CD1c-positive myeloid dendritic cell (primary cell): ENCODE measurements around the gene KDM7A.
"Not testable (repeated sequence)": the region's sequence is repeated elsewhere in the genome, so short reads cannot be mapped to it uniquely, and the experiment has no call there.

Source experiments
- DNase-seq: peaks from one replicate; pipeline ENCODE4 v3.0.0-alpha.2; 2016; ENCODE audit errors: extremely low spot score

KDM7A gene

DNA sequence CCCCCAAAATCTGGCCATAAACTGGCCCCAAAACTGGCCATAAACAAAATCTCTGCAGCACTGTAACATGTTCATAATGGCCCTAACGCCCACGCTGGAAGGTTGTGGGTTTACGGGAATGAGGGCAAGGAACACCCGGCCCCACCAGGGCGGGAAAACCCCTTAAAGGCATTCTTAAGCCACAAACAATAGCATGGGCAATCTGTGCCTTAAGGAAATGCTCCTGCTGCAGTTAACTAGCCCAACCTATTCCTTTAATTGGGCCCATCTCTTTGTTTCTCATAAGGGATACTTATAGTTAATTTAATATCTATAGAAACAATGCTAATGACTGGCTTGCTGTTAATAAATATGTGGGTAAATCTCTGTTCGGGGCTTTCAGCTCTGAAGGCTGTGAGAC, 26.2 kb upstream of the KDM7A start:
- not testable (repeated sequence) for DNase-seq

DNA sequence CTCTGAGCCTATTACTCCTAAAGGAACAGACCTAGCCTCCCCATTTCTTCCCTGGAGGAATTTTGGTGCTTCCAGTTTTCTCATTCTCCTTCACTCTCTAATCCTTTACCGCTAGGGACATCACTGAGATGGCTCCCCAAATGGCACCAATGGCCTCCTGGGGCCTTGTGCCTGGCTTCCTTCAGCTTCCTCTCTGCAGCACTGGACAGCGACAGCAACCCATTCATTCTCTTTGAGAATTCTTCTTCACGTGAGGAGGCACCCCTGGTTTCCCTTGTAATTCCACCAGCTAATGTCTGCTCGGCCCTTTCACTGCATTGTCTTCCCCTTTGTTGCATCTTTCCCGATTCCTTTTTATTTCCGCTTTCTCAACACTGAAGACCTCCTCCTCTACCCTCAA, 24.6 kb upstream of the KDM7A start:
- no peak for DNase-seq

DNA sequence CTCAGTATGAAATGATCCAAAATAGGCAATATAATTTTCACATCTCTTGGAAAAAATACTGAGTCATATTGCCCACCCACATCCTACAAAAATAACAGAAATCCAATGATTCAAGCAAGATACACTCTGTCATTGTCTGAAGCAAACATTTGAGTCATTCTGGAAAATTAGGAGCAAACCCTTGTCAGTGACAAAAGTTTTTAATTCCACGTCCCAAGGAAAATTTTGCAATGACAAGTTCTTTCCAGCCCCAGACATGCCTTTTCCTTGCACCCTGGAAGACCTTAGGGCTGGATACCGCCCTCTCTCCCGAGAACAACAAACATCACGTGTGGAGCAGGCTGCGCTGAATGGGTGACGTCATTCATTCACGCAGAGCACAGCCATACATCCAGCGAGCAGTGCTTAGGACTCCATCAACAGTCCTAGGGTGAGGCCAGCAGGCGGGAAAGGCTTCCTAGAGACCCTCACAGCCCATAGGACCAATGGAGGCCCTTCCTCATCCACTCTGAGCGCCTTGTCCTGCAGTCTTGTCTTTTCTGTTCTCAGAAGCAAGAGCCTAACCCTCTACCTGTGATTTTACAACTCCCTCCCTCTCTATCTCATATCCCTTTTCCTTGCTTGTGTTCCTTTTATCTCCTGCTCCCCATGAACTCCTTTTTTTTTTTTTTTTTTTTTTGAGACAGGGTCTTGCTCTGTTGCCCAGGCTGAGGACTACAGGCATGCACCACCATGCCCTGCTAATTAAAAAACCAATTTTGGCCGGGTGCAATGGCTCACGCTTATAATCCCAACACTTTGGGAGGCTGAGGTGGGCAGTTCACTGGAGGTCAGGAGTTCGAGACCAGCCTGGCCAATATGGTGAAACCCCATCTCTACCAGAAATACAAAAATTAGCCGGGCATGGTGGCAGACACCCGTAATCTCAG, 23.5 kb upstream of the KDM7A start:
- peak; percentile 21 for DNase-seq

DNA sequence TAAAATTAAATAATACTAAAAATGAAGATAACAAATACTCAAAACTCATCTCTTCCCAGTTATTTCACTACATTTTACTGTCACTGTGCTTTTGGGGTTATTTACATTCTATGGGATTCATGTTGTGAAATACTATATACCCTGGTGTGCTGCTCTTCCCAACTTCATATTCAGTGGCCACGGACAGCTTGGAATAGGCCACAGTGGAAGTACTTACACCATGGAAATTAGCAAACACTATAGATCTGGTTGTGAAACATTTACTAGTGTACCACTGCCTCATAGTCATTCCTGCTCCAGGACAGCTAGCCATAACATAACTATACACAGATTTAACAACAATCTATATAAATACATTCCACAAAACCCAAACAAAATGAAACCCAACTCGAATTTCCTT, 21.2 kb upstream of the KDM7A start:
- no peak for DNase-seq

DNA sequence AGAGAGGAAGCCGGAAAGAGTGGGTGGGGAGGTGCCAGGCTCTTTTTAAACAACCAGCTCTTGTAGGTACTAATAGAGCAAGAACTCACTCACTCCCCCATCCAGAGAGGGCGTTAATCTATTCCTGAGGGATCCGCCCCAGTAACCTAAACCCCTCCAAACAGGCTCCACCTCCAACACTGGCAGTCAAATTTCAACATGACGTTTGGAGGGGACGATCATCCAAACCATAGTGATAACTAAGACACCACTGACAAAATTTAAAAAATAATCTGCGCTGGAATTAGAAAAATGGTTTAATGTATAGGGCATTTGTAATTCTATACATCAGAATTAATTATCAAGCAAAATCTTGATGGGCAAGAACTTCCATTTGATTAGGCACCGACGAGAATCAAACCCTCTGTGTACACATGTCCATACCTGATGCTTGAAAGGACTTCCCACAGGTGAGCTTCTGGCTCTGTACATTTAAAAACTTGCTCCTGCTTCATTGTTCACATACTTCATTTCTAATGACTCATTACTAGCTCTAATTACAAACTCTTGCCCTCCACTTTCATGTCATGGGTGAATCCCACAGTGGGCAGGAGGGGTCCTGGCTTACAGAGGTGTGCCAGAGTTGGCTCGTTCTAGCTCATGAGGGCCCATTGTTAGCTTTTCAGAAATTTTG, 20.6 kb upstream of the KDM7A start:
- no peak for DNase-seq

DNA sequence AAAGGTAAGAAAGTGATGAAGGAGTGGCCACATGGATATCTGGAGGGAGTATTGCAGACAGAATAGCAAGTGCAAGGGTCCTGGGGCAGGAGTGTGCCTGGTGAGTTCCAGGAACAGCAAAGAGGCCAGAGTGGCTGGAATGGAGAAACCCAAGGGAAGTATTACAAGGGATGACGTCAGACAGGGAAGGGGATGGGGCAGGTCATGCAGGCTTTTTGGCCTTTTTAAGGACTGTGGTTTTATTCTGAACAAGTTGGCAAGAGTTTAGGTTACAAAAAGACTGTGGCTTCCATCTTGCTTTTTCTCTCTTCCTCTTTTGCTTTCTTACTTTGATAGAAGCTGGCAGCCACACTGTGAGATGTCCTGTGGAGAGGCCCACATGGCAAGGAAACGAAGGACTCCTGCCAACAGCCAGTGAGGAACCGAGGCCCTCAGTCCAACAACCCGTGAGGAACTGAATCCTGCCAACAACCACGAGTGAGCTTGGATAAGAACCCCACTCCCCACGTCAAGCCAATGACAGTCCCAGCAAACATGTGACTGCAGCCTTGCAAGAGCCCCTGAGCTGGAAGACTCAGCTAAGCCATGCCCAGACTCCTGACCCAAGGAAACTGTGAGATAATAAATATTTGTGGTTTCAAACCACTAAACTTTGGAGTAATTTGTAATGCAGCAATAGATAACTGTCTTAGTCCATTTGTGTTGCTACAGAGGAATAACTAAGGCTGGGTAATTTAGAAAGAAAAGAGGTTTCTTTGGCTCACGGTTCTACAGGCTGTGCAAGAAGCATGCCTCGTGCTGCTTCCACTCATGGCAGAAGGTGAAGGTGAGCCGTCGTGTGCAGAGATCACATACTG, 19.8 kb upstream of the KDM7A start:
- DNase-seq: peak; percentile 81

DNA sequence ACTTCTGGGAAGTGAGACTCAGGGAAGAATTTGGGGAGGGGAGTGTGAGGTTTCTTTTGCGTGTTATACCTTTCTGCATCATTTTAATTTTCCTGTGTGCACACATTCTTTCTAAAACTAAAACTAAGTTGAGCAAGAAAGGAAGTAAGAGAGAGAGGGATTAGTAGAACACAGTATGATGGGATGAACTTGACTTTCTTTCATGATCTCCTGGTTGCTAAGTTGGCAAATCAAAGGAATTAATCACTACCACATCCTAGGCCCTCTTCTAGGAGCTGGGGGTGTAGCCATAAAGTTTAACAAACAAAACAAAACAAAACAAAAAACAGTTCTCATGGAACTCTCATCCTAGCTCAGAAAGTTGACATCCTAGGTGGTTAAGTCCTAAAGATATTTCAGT, 19.1 kb upstream of the KDM7A start:
- no peak for DNase-seq

DNA sequence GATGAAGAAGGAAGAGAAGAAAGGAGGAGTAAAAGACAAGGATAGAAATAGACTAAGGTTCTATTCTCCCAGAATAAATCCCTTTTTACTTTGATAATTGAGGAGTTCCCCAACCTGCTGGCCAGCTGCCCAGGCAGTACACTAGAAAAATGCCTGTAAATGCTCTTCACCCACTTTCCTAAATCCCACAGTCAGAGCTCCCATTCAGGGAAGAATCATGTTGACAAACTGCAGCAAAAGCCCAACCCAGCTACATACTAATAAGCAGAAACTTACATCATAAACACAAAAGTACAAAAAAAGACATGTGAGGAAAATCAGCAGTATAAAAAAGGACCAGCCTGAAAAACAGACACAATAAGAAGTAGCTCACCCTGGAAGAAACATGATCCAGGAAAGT, 15.8 kb upstream of the KDM7A start:
- DNase-seq: no peak

DNA sequence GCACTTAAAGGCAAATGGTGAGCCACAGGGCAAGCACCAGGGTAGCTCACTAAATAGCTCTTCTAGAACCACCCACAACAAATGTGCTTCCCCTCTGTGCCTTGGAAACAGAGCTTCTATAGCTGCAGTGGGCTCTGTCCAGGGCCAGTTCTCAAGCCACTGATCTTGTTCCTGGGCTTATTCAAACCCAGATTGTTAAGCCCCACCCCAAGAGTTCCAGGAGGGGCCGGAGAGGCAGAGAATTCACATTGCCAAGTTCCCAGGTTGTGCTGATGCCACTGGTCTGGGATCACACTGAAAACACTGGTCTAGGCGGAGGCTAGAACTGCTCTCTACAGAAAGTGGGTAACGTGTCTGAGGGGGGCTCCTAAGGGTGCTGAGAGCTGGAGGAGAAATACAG, 15.4 kb upstream of the KDM7A start:
- no peak for DNase-seq

DNA sequence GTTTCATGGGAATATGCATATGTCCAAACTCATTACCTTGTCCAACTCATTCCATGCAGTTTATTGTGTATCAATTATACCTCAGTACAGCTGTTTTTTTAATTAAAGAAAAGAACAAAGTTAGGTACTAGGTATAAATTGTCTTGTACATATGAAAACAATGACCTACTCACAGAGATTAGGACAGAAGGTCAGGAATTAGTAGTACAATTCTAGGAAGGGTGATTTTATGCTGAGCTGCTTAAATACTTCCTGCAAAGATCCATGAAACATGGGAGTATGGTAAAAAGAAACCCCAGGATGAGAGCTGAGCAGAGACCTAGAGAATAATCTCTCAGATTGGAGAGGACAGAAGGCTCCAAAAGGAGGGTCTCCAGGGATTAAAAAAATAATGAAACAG, 13.8 kb upstream of the KDM7A start:
- no peak for DNase-seq

DNA sequence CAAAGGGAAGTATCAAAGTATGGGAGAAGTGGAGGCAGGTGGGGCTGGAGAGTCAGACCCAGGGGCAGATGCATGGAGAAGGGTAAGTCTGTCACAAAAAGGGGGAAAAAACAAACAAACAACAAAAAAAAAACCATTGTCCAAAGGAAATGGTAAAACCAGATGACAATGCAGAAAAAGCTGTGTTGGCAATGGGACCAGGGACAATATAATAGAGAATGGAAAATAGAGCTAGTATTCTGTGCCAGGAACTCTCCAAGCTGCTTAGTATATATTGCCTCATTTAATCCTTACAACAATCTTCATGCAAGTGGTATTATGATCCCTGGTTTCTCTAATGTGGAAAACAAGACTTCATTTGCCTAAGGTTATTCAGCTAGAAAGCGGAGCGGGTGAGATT, 13.1 kb upstream of the KDM7A start:
- no peak for DNase-seq

DNA sequence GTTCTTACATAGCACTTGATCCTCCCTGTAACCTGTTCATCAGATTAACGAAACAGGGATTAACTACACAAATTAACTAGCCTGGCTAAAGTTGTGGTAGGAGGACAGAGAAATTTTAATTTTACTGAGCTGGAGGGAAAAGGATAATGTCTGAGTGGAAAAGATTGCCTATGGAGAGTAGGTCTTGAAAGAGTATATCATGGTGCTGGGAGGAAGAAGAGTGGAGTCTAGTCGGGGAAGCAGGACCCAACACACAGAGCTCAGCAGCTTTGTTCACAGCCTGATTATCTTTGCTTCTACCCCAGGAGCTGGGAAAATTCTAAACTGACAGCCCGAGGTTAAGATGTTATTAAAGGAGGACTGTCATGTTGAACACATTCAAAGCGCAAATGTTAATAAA, 6.1 kb upstream of the KDM7A start:
- no peak for DNase-seq

DNA sequence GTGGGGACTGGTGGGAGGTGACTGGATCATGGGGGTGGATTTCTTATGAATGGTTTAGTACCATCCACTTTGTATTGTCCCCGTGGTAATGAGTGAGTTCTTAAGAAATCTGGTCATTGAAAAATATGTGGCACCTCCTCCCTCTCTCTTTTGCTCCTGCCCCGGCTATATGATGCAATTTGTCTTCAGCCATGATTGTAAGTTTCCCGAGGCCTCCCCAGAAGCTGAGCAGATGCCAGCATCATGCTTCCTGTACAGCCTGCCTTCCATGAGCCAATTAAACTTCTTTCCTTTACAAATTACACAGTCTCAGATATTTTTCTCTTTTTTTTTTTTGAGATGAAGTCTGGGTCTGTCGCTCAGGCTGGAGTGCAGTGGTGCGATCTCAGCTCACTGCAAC, 2.6 kb upstream of the KDM7A start:
- peak; percentile 24 for DNase-seq

DNA sequence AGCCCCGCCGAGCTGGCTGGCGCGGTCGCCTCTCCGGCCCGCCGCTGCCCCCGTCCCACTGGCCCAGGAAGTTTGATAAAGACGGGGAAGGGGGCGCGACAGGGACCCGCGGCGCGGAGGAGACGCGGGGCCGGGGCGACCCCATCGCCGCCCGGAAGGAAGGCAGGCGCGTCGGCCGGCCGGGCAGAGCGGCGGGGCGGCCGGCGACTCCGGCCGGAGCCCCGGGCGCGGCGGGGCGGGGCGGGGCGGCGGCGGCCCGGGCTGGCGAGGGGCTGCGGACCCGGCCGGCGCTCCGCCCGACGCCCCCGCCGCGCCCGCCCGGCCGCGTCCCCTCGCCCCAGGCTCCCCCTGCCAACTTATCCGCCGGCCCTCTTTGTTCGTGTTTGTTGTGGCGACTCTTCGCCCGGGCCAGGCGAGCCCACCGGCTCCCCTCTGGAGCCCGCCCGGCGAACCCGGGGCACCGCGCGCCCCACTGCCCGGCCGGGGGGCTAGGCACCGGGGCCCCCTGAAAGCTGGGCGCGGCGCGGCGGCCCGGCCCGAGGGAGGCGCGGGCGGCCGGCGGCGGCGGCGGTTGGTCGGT, 571 bp downstream of the KDM7A start:
- peak; percentile 17 for DNase-seq

DNA sequence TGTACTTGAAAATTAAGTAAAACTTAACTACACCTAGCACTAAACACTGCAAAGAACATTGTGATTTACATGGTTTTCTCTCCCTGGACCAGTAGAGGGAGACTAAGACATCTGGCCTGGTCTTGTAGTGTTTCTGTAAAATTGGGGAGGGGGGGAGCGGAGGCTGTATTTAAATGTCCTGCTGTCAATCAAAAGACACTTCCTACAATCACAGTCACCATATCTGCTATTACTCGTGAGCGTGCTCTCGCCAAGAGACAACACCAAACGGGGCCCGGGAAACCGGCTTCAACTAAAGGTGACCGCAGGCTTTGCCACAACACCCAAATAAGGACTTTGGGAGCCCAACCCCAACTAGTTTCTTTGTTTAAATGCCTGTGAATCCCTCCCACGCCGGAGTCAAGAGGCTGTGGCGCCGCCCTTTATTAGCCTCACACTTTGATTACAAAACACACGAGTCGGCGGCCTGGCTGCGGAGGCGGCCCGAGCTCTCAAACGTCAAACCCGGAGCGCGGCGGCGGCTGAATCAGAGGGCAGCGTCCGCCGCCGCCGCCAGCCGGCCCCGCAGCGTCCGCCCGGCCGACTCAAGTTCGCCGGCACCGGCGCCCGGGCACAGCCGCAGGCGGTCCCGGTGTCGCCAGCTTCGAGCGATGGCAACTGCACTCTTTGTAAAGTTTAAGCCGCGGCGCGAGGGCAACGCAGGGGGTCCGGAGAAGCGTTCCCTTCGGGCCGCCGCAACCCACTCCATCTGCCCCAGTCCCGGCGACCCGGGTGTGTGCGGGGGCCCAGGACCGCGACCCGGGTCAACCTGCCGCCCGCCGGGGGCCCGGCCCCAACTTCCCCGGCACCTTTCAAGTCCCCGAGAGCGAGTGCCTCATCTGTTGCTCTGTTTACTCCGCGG, 1.3 kb downstream of the KDM7A start:
- peak; percentile 99 for DNase-seq

DNA sequence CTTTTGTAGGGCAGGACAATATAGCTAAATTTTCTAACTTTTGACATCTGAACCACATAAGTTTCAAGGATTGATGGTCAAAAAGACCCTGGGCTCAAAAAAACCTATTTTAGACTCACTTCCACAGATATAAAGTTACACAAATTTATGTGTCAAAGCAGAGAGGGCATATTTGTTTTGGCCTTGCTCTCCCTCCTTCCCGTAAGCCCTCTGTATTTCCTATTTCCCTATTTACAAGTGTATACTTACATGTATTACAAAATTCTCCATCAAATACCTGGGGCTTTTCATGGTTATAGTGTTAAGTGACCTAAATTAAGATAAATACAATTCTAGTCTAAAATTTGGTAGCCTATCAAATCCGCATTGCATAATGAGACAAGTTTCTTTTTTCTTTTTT, 2.6 kb downstream of the KDM7A start:
- no peak for DNase-seq

DNA sequence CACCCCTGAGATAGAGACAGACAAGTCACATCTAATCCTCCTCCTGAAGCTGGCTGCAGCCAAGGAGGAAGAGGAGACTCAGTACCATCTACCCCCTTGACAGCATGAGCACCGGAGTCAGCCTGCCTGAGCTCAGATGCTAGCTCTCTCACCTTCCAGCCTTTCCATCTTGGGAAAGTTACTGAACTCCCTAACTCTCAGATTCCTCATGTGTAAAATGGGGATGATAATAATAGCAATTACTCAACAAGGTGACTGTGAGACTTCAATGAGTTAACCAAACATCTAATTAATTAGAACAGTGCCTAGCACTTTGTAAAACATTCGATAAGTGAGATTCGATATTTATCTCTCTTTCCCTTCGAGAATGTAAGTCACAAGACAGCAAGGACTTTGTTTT, 6.4 kb downstream of the KDM7A start:
- DNase-seq: no peak

DNA sequence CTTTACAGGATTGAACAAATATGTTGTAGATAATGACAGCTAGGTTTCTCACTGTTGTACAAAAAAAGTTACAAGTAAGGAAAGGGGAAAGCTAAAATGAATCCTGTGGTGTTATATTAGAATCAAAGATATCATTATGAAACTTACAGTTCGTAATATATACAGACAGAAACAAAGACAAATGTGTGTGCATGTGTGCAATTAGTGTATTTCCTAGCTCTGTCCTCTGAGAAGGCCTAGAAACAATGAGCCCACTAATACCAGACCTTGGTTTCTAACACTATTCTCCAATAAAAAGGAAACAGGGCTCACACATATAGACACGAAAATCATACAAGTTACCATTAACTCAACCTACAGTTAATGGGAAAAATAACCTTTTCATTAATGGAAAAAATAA, 8.0 kb downstream of the KDM7A start:
- no peak for DNase-seq

DNA sequence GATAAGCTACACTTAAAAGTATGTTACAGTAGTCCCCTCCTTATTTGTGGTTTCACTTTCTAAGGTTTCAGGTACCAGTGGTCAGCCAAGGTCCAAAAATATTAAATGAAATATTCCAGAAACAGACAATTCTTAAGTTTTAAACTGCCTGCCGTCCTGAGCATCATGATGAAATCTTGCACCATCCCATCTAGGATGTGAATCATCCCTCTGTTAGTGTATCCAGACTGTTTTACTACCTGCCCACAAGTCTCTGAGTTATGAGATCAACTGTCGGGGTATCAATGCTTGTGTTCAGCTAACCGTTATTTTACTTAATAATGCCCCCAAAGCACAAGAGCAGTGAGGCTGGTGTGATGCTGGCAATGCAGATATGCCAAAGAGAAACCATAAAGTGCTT, 11.4 kb downstream of the KDM7A start:
- no peak for DNase-seq

DNA sequence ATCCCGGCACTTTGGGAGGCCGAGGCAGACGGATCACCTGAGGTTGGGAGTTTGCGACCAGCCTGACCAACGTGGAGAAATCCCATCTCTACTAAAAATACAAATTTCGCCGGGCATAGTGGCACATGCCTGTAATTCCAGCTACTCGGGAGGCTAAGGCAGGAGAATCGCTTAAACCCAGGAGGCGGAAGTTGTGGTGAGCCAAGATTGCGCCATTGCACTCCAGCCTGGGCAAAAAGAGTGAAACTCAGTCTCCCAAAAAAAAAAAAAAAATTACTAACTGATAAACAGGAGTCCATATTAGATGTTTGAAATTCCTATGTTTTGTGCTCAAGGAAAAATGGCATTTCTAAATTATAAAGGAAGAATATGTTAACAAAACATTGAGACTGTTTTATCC, 14.7 kb downstream of the KDM7A start:
- peak; percentile 46 for DNase-seq

DNA sequence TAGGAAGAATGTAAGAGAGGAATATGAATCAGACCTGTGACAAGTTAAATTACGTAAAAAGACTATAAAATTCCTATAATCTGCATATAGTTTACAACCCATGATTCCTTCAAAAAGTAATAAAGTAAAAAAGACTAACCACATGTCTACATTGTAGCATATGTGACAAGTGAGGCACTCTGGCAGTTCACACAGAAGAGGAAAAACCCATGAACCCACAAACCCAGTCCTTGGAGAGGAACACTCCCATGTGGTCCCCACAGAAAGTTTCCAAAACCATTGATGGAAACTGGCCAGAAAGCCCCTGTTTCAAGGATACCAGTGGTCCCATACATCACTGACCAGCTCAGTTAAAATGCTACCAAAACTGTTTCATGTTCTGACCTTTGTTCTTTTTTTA, 15.7 kb downstream of the KDM7A start:
- no peak for DNase-seq
